Astrocyte (in vitro differentiated cells and primary cell): ENCODE data around the gene ZNF407.

Source experiments
- EZH2 ChIP-seq: IDR thresholded peaks from 2 replicates; pipeline ENCODE4 v1.6.1; 2012; ENCODE audit warnings: mild to moderate bottlenecking, low read length, inconsistent platforms; ENCODE audit not compliant: insufficient read depth
- TF ChIP-seq, protein P1 (sequence below): IDR thresholded peaks from 2 replicates; pipeline ENCODE4 v1.5.1; 2011; ENCODE audit warnings: low read depth, mild to moderate bottlenecking, inconsistent platforms, low read length, moderate library complexity; ENCODE audit not compliant: insufficient read depth

DNA sequence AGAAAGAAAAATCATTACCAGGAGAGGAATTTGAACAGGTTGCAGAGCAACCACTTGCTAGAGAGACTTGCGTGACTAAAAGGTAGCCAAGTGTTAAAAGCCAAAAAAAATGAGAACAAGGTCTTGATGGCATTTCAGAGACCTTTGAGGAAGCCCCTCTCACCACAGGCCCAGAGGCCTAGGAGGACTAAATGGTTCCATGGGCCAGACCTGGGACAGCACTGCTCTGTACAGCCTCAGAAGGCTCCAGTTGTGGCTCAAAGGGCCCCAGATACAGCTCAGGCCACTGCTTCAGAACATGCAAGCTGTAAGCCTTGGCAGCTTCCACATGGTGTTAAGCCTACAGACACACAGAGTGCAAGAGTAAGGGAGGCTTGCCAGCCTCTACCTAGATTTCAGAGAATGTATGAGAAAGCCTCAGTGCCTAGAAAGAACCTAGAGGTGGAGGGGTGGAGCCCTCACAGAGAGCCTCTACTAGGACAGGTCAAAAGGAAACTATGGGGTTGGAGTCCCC, 48.0 kb upstream of the ZNF407 start:
- TF ChIP-seq, protein P1, sequence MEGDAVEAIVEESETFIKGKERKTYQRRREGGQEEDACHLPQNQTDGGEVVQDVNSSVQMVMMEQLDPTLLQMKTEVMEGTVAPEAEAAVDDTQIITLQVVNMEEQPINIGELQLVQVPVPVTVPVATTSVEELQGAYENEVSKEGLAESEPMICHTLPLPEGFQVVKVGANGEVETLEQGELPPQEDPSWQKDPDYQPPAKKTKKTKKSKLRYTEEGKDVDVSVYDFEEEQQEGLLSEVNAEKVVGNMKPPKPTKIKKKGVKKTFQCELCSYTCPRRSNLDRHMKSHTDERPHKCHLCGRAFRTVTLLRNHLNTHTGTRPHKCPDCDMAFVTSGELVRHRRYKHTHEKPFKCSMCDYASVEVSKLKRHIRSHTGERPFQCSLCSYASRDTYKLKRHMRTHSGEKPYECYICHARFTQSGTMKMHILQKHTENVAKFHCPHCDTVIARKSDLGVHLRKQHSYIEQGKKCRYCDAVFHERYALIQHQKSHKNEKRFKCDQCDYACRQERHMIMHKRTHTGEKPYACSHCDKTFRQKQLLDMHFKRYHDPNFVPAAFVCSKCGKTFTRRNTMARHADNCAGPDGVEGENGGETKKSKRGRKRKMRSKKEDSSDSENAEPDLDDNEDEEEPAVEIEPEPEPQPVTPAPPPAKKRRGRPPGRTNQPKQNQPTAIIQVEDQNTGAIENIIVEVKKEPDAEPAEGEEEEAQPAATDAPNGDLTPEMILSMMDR, result no peak
- TF ChIP-seq EZH2, result no peak
